Measurements from ENCODE around the gene CHD5.

The CHD5 gene

DNA sequence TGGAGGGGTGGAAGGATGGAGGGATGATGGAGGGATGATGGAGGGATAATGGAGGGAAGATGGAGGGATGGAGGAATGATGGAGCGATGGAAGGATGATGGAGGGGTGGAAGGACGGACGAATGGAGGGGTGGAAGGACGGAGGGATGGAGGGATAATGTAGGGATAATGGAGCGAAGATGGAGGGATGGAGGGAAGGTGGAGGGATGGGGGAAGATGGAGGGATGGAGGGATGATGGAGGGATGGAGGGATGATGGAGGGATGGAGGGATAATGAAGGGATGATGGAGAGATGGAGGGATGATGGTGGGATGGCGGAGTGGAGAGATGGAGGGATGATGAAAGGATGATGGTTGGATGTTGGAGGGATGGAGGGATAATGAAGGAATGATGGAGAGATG lies 73.1 kb downstream of the CHD5 start:
- no peak for DNase-seq (ENCODE audit: low read depth)
- TF ChIP-seq, protein P1, sequence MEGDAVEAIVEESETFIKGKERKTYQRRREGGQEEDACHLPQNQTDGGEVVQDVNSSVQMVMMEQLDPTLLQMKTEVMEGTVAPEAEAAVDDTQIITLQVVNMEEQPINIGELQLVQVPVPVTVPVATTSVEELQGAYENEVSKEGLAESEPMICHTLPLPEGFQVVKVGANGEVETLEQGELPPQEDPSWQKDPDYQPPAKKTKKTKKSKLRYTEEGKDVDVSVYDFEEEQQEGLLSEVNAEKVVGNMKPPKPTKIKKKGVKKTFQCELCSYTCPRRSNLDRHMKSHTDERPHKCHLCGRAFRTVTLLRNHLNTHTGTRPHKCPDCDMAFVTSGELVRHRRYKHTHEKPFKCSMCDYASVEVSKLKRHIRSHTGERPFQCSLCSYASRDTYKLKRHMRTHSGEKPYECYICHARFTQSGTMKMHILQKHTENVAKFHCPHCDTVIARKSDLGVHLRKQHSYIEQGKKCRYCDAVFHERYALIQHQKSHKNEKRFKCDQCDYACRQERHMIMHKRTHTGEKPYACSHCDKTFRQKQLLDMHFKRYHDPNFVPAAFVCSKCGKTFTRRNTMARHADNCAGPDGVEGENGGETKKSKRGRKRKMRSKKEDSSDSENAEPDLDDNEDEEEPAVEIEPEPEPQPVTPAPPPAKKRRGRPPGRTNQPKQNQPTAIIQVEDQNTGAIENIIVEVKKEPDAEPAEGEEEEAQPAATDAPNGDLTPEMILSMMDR (IDR thresholded peaks at IDR 0.05; ENCODE audit: low read length, missing control alignments): no peak

DNA sequence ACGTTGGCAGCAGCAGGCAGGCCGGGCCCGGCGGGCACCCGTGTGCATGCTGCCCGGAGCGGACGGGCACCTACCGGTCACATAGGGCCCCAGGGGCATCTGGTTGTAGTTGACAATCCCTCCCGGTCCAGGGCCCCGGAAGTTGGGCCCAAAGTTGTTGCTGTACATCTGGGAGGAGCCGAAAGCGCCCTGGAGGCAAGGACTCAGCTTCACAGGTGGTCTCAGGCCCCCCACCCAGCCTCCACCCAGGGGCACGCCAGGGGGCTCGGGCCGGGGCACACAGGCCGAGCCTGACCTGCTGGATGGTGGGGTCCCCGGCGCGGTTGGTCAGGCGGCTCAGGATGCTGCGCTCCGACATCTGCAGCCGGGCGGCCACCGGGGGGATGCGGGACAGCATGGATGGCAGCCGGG lies 73.8 kb downstream of the CHD5 start:
- no peak for DNase-seq (ENCODE audit: low read depth)
- TF ChIP-seq, protein P1 (IDR thresholded peaks at IDR 0.05; ENCODE audit: low read length, missing control alignments): no peak
- no peak overlapping the region for H3K4me3 ChIP-seq (replicated peaks; ENCODE audit: low read depth, low read length)

More for the DNA sequence above, 73.1 kb downstream of the CHD5 start:
- no peak overlapping the region for H3K4me3 ChIP-seq (replicated peaks; ENCODE audit: low read depth, low read length)

DNA sequence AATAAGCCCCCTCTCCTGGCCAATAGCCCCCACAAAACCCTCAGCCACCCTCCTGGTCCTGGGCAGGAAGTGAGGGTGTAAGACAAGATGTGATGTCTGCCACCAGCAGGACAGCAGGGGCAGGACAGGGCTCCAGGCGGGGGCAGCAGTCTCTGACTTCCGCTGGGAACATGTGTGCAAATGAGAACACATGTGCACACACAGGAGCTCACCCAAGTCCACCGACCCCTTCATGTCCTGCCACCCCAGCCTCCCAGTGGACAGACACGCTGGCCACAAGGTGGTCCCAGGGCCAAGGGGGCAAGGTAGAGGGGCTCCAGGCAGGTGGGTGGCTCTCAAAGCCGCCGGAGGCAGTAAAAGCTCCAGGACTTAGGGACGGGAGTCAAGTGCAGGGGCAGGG lies 74.4 kb downstream of the CHD5 start:
- TF ChIP-seq, protein P1 (IDR thresholded peaks at IDR 0.05; ENCODE audit: low read length, missing control alignments): no peak
- H3K4me3 ChIP-seq (replicated peaks; ENCODE audit: low read depth, low read length): no peak overlapping the region
- DNase-seq (ENCODE audit: low read depth): no peak

DNA sequence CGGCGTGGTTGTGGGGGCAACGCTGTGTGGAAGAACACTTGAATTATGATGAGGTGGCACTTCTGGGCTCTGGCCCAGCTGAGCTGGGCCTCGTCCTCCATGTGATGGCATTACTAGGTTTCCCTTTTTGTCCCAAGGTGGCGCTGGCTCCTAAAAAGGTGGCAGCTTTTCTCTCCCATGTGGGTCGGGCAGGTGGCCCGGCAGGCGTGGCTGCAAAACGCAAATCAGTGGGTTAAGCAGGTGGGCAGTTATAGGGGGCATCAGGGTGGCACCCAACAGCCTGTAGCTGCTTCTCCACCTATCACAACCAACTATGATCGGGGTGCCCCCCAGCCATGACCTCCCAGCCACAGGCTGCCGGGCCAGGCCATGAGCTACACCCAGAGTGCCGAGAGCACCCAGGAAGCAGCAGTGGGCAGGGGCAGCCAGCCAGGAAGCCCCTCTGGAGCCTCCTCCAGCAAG lies 74.9 kb downstream of the CHD5 start:
- H3K4me3 ChIP-seq (replicated peaks; ENCODE audit: low read depth, low read length): no peak overlapping the region
- TF ChIP-seq, protein P1 (IDR thresholded peaks at IDR 0.05; ENCODE audit: low read length, missing control alignments): no peak
- DNase-seq (ENCODE audit: low read depth): no peak

DNA sequence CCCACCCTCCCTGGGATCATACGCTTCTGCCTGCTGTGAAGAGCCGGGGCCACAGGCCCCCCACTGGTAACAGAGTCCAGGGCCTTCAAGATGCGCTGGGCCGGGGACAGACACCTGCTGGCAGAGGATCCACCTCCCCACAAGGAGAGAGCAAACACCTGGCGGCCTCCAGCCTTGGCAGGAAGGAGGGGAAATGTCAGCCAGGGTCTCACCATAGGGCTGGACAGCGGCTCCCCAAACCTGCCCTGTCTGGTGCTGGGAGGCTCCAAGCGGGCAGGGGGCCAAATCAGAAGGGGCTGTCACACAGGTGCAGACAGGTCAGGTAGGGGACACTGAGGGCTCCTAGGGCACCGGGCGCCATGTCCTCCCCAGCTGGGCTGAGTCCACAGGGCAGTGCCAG lies 75.5 kb downstream of the CHD5 start:
- H3K4me3 ChIP-seq (replicated peaks; ENCODE audit: low read depth, low read length): no peak overlapping the region
- no peak for DNase-seq (ENCODE audit: low read depth)
- TF ChIP-seq, protein P1 (IDR thresholded peaks at IDR 0.05; ENCODE audit: low read length, missing control alignments): no peak

DNA sequence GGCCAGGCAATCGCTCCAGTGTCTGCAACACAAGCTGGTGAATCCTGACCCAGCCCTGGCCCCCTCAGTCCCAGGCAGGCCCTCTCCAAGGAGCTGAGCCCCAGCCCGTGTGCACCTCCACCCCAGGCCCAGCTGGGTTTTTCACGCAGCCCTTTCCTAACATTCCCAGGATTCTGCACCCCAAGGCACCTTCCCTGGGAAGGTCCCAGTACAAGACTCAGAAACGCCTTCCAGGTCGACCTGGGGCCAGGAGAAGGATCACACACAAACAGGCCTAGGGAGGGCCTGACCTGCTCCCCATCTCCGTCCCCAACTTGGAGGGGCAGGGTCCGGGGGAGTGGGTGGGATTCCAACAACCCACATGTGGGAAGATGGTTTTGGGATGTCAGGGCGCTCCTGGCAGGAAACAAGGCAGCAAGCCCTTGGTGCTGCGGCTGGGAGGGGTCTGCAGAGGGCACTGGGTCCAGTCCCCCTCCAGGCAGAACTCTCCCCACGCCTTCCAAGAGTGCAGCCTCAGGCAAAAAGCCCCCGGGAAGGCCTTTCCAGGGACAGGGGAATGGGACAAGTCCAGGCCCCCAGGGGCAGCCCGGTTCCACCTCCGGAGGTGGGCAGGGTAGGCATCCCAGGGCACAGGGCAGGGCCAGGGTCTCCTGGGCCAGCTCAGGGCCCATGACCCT lies 76.1 kb downstream of the CHD5 start:
- no peak for DNase-seq (ENCODE audit: low read depth)
- TF ChIP-seq, protein P1 (IDR thresholded peaks at IDR 0.05; ENCODE audit: low read length, missing control alignments): no peak
- H3K4me3 ChIP-seq (replicated peaks; ENCODE audit: low read depth, low read length): no peak overlapping the region

Data from fibroblast of pulmonary artery (primary cell).